HEK293 (cell line): ENCODE results near the gene CSMD2.

Experiments used
- CTCF ChIA-PET: fragments of 350-600 bp; formaldehyde crosslinking; extraction: SDS; loops from one replicate; lab custom pipeline; 2021; ENCODE audit warnings: antibody characterized with exemption; lab: Yijun Ruan, JAX
- POLR2A ChIA-PET: fragments of 300-600 bp; formaldehyde crosslinking; extraction: SDS; loops from one replicate; lab custom pipeline; 2020; ENCODE audit warnings: antibody characterized with exemption, inconsistent platforms; lab: Yijun Ruan, JAX
- H3K27ac ChIP-seq: fragments of 200-500 bp; sonication (Bioruptor generic); 2 replicates; pipeline ENCODE4 v1.5.1; 2014; ENCODE audit warnings: low read depth, low read length, control low read depth, inconsistent platforms; ENCODE audit errors: extremely low read depth
- H3K36me3 ChIP-seq, 2 experiments: fragments of 200-500 bp in 1 of 2; sonication (Bioruptor generic) in 1 of 2; 1 replicate in 1 of 2; 2 replicates in 1 of 2; pipeline ENCODE4 v1.5.1; 2014 to 2017; ENCODE audit warnings: inconsistent platforms in 2 of 2, low read length in 2 of 2; ENCODE audit not compliant: control insufficient read depth in 2 of 2, insufficient read depth in 1 of 2
- H3K4me1 ChIP-seq: fragments of 200-500 bp; sonication (Bioruptor generic); 2 replicates; pipeline ENCODE4 v1.5.1; 2014; ENCODE audit warnings: mild to moderate bottlenecking, low read length, inconsistent platforms; ENCODE audit not compliant: control insufficient read depth, insufficient read depth
- H3K4me3 ChIP-seq: 2 replicates; pipeline ENCODE4 v1.5.1; 2011; ENCODE audit warnings: low read depth, mild to moderate bottlenecking, control low read depth, low read length, moderate library complexity
- H3K9me3 ChIP-seq: fragments of 200-500 bp; sonication (Bioruptor generic); 2 replicates; pipeline ENCODE4 v1.5.1; 2014; ENCODE audit warnings: low read depth, low read length, inconsistent platforms; ENCODE audit not compliant: control insufficient read depth, insufficient read depth
- GLIS2 ChIP-seq: fragments of 450-650 bp; formaldehyde crosslinking; IDR thresholded peaks from 2 replicates; pipeline ENCODE4 v1.5.1; 2016; ENCODE audit warnings: missing biosample characterization, missing genetic modification characterization
- KLF17 ChIP-seq: fragments of 450-650 bp; formaldehyde crosslinking; IDR thresholded peaks from 2 replicates; pipeline ENCODE4 v1.5.1; 2016; ENCODE audit warnings: missing biosample characterization, missing genetic modification characterization
- PRDM10 ChIP-seq: fragments of 450-650 bp; formaldehyde crosslinking; IDR thresholded peaks from 2 replicates; pipeline ENCODE4 v1.5.1; 2016; ENCODE audit warnings: missing biosample characterization, missing genetic modification characterization
- SCRT2 ChIP-seq: fragments of 450-650 bp; formaldehyde crosslinking; IDR thresholded peaks from 2 replicates; pipeline ENCODE4 v1.5.1; 2016; ENCODE audit warnings: missing biosample characterization, missing genetic modification characterization
- SP2 ChIP-seq: fragments of 450-650 bp; formaldehyde crosslinking; IDR thresholded peaks from 2 replicates; pipeline ENCODE4 v1.5.1; 2016; ENCODE audit warnings: missing biosample characterization, missing genetic modification characterization
- TSHZ1 ChIP-seq: fragments of 450-650 bp; formaldehyde crosslinking; IDR thresholded peaks from 2 replicates; pipeline ENCODE4 v1.5.1; 2016; ENCODE audit warnings: missing biosample characterization, missing genetic modification characterization, borderline replicate concordance
- ZBTB7A ChIP-seq: fragments of 450-650 bp; formaldehyde crosslinking; IDR thresholded peaks from 2 replicates; pipeline ENCODE4 v1.5.1; 2016; ENCODE audit warnings: low read depth, missing biosample characterization, missing genetic modification characterization
- ZFHX2 ChIP-seq: fragments of 450-650 bp; formaldehyde crosslinking; conservative IDR thresholded peaks from 2 replicates; pipeline ENCODE4 v1.5.1; 2016; ENCODE audit warnings: missing biosample characterization, missing genetic modification characterization
- ZNF2 ChIP-seq: fragments of 450-650 bp; formaldehyde crosslinking; IDR thresholded peaks from 2 replicates; pipeline ENCODE4 v1.5.1; 2016; ENCODE audit warnings: missing biosample characterization, missing genetic modification characterization
- ZNF211 ChIP-seq: fragments of 450-650 bp; formaldehyde crosslinking; IDR thresholded peaks from 2 replicates; pipeline ENCODE4 v1.5.1; 2016; ENCODE audit warnings: low read depth, missing biosample characterization, missing genetic modification characterization
- ZNF280D ChIP-seq: fragments of 450-650 bp; formaldehyde crosslinking; IDR thresholded peaks from 2 replicates; pipeline ENCODE4 v1.5.1; 2016; ENCODE audit warnings: missing biosample characterization, missing genetic modification characterization
- ZNF37A ChIP-seq: fragments of 450-650 bp; IDR thresholded peaks from 2 replicates; pipeline ENCODE4 v1.5.1; 2018; ENCODE audit warnings: missing biosample characterization, missing genetic modification characterization
- ZNF398 ChIP-seq: fragments of 450-650 bp; formaldehyde crosslinking; IDR thresholded peaks from 2 replicates; pipeline ENCODE4 v1.5.1; 2017; ENCODE audit warnings: missing biosample characterization, missing genetic modification characterization
- ZNF416 ChIP-seq: fragments of 450-650 bp; formaldehyde crosslinking; IDR thresholded peaks from 2 replicates; pipeline ENCODE4 v1.5.1; 2016; ENCODE audit warnings: missing biosample characterization, missing genetic modification characterization
- ZNF658 ChIP-seq: fragments of 450-650 bp; formaldehyde crosslinking; IDR thresholded peaks from 2 replicates; pipeline ENCODE4; 2016; ENCODE audit warnings: missing biosample characterization, missing genetic modification characterization
- ZXDB ChIP-seq: fragments of 450-650 bp; formaldehyde crosslinking; IDR thresholded peaks from 2 replicates; pipeline ENCODE4 v1.5.1; 2016; ENCODE audit warnings: missing biosample characterization, missing genetic modification characterization

Gene CSMD2

GRCh38 chr1:33898881-33899280 lies 266.1 kb downstream of the CSMD2 start:
- ChIA-PET CTCF (no interaction called here), POLR2A (no interaction called here)
- H3K27ac ChIP-seq: no peak overlapping the region
- no peak overlapping the region for H3K4me3 ChIP-seq
- TF ChIP-seq ZFHX2 (tag by site-specific recombination): no peak
- no peak for TF ChIP-seq KLF17
- TF ChIP-seq GLIS2 (tag by site-specific recombination): no peak
- TF ChIP-seq ZNF658 (tag by site-specific recombination): no peak
- TF ChIP-seq ZNF398 (tag by site-specific recombination): no peak
- TF ChIP-seq SCRT2 (tag by site-specific recombination): no peak
- no peak for TF ChIP-seq ZNF2 (tag by site-specific recombination)
- no peak for TF ChIP-seq PRDM10
- TF ChIP-seq ZNF280D (tag by site-specific recombination): no peak
- TF ChIP-seq ZBTB7A: no peak
- TF ChIP-seq ZNF416 (tag by site-specific recombination): no peak
- TF ChIP-seq ZNF211: no peak
- TF ChIP-seq TSHZ1 (tag by site-specific recombination): no peak
- TF ChIP-seq ZXDB (tag by site-specific recombination): no peak
- TF ChIP-seq SP2: no peak
- TF ChIP-seq ZNF37A: no peak
- no peaks in the 10 kb centered on the region for H3K4me1 ChIP-seq
- no peaks in the 10 kb centered on the region for H3K36me3 ChIP-seq
- H3K9me3 ChIP-seq: no peaks in the 10 kb centered on the region
